ENCODE results near the gene MADCAM1. TPM values are rescaled to one million over a fixed set of nuclear protein-coding genes. Genes with fewer than 3 reads are reported as not detected.

The MADCAM1 gene
- total RNA-seq, 2 donors from 2014 or later = 0.80 to 0.91 TPM

DNA sequence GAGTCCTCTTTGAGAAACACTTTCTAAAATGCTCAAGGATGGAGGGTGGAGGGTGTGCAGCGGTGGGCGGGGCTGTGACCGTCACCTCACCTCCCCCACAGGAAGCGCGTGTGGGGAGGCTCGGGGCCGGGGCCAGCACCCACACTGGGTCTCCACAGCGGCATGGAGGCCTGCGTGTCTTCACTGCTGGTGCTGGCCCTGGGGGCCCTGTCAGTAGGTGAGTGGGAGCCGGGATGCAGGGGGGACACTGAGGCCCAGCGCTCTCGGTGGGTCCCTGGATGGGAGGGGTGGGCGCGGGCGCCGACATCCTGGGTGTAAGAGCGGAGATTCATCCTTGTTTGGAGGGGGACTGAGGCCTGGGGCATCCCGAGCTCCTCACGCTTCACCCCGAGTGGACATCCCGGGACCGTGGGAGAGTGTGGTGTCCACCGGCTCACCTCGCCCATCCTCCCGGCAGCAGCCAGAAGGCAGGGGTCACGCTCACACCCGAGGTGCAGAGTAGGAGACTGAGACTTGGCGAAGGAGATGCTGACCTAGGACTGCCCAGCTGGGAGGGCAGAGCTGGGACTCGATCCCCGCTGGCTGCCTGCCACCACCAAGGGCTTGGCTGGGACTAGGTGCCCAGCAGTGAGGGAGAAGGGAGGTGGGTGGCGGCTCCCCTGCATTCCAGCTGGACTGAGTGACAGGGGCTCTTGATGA is 47.8 kb downstream of the MADCAM1 start, which contains the start of gene GZMM:
TSS of gene GZMM (plus strand) at position 144 of the 699 bp plus-strand sequence. CDS start at position 163, 19 bp downstream.
- H3K4me3 ChIP-seq = no peak within 1 kb of the TSS
- WGBS = 61% methylated on average over 31 of the region's 31 CpGs
- no peak for DNase-seq (ENCODE audit: low spot score)
- TF ChIP-seq, protein P1, sequence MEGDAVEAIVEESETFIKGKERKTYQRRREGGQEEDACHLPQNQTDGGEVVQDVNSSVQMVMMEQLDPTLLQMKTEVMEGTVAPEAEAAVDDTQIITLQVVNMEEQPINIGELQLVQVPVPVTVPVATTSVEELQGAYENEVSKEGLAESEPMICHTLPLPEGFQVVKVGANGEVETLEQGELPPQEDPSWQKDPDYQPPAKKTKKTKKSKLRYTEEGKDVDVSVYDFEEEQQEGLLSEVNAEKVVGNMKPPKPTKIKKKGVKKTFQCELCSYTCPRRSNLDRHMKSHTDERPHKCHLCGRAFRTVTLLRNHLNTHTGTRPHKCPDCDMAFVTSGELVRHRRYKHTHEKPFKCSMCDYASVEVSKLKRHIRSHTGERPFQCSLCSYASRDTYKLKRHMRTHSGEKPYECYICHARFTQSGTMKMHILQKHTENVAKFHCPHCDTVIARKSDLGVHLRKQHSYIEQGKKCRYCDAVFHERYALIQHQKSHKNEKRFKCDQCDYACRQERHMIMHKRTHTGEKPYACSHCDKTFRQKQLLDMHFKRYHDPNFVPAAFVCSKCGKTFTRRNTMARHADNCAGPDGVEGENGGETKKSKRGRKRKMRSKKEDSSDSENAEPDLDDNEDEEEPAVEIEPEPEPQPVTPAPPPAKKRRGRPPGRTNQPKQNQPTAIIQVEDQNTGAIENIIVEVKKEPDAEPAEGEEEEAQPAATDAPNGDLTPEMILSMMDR (IDR thresholded peaks at IDR 0.05) = no peak
- no peak for TF ChIP-seq POLR2A (IDR thresholded peaks at IDR 0.05)
- TF ChIP-seq POLR2AphosphoS5 (IDR thresholded peaks at IDR 0.05) = no peak
- intact Hi-C loops (cut with DNase I) = no loop called here
- no peaks in the 10 kb centered on the region for H3K9me3 ChIP-seq
- H3K27me3 ChIP-seq (replicated peaks; ENCODE audit: insufficient read depth) = no peaks in the 10 kb centered on the region
- H3K36me3 ChIP-seq = peaks cover 0 to 12% of the 10 kb centered on the region in 2 donors
- H3K4me1 ChIP-seq (replicated peaks) = no peaks in the 10 kb centered on the region
- no peak within 1 kb of the TSS for H3K27ac ChIP-seq

DNA sequence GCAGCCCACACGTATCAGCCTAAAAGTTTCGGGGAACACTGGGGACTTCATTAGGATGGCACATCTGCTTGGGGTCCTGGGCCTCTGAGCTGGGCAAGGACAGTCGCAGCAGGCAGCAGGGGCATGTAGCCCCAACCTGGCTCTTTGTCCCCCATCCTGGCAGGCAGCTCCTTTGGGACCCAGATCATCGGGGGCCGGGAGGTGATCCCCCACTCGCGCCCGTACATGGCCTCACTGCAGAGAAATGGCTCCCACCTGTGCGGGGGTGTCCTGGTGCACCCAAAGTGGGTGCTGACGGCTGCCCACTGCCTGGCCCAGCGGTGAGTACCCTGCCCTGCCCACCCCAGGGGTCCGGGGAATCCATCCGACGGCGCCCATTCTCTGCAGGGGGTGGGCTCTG is 50.8 kb downstream of the MADCAM1 start:
- TF ChIP-seq POLR2AphosphoS5 (IDR thresholded peaks at IDR 0.05) = no peak
- TF ChIP-seq, protein P1 (IDR thresholded peaks at IDR 0.05) = no peak
- H3K27ac ChIP-seq = no peak overlapping the region
- WGBS = 81% methylated on average over 14 of the region's 15 CpGs
- no peak for DNase-seq (ENCODE audit: low spot score)
- no peaks in the 10 kb centered on the region for H3K27me3 ChIP-seq (replicated peaks; ENCODE audit: insufficient read depth)
- no peaks in the 10 kb centered on the region for H3K36me3 ChIP-seq
- intact Hi-C loops (cut with DNase I) = no loop called here
- H3K4me1 ChIP-seq (replicated peaks) = no peaks in the 10 kb centered on the region
- H3K9me3 ChIP-seq = no peaks in the 10 kb centered on the region
- H3K4me3 ChIP-seq = no peak overlapping the region

DNA sequence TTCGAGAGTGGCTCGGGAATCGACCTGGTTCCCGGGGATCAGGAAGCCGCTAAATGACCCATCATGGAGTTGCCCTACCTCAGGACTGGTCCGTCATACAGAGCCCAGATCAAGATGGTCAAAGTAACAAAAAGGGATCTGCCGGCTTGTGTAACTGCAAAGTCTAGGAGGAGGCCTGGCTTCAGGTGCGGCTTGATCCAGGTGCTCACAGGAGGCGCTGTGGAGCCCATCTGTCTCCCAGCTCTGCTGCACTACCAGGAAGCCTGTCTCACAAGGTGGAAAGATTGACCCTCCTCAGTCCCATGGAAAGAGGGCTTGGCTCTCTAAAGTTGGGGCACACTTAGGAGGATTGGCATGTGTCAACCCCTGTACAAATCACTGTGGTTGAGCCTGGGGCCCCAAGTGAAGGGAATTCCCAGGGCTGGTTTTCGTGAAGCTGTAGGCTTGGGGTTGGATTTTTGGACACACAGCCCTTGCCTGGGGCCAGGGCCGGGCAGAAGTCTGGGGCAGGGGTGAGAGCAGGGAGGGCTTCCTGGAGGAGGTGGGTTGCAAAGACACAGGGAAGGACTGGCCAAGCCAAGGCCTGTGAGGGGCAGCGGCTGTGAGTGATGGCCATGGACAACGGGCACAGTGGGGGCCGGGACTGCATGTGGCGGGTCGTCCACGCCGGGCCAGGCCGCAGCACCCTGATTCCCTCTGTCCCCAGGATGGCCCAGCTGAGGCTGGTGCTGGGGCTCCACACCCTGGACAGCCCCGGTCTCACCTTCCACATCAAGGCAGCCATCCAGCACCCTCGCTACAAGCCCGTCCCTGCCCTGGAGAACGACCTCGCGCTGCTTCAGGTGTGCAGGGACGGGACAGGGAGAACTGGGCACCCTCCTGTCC is 51.8 kb downstream of the MADCAM1 start:
- no peak for DNase-seq (ENCODE audit: low spot score)
- Histone ChIP-seq H3K9me3 (no peaks in the 10 kb centered on the region), H3K27me3 (replicated peaks; ENCODE audit: insufficient read depth) (no peaks in the 10 kb centered on the region), H3K4me1 (replicated peaks) (no peaks in the 10 kb centered on the region), H3K36me3 (no peaks in the 10 kb centered on the region), H3K27ac (no peak overlapping the region), H3K4me3 (no peak overlapping the region)
- WGBS = 82% methylated on average over 26 of the region's 26 CpGs
- TF ChIP-seq POLR2AphosphoS5 (IDR thresholded peaks at IDR 0.05) (no peak), POLR2A (IDR thresholded peaks at IDR 0.05) (no peak)
- TF ChIP-seq, protein P1 (IDR thresholded peaks at IDR 0.05) = no peak
- intact Hi-C loops (cut with DNase I) = no loop called here

DNA sequence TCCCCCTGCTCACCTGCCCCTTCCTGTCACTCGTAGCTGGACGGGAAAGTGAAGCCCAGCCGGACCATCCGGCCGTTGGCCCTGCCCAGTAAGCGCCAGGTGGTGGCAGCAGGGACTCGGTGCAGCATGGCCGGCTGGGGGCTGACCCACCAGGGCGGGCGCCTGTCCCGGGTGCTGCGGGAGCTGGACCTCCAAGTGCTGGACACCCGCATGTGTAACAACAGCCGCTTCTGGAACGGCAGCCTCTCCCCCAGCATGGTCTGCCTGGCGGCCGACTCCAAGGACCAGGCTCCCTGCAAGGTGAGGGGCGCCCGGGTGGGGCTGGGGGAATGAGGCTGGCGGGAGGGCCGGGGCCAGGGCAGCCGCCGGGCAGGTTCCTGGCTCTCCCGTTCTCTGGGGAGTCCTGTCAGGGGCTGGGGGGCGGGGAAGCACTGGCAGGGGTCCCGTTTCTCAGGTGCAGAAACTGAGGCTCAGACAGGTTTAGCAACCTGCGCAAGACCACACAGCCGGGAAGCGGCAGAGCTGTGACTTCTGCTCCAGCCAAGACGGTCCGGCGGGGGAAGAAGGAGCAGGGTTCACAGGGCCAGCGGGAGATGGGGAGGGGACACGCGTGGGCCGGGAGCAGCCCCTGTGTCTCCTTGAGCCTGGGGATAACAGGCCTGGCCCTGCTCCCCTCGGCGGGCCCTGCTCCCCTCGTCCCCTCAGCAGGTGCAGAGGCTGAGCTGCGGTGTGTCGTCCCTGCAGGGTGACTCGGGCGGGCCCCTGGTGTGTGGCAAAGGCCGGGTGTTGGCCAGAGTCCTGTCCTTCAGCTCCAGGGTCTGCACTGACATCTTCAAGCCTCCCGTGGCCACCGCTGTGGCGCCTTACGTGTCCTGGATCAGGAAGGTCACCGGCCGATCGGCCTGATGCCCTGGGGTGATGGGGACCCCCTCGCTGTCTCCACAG is 52.9 kb downstream of the MADCAM1 start:
- H3K4me1 ChIP-seq (replicated peaks) = no peaks in the 10 kb centered on the region
- intact Hi-C loops (cut with DNase I) = no loop called here
- DNase-seq (ENCODE audit: low spot score) = no peak
- H3K27ac ChIP-seq = no peak overlapping the region
- H3K36me3 ChIP-seq = no peaks in the 10 kb centered on the region
- H3K4me3 ChIP-seq = no peak overlapping the region
- WGBS = 75% methylated on average over 43 of the region's 52 CpGs
- no peak for TF ChIP-seq POLR2AphosphoS5 (IDR thresholded peaks at IDR 0.05)
- TF ChIP-seq, protein P1 (IDR thresholded peaks at IDR 0.05) = no peak
- no peak for TF ChIP-seq POLR2A (IDR thresholded peaks at IDR 0.05)
- H3K27me3 ChIP-seq (replicated peaks; ENCODE audit: insufficient read depth) = no peaks in the 10 kb centered on the region
- H3K9me3 ChIP-seq = no peaks in the 10 kb centered on the region
